Ramos (cell line): ENCODE data around the gene ROBO2.

Source experiments
- in situ Hi-C: fragments of 300-500 bp; cut with MboI; formaldehyde crosslinking; loops from one replicate; pipeline ENCODE4 v1.14.3; 2022; ENCODE audit warnings: low sequenced_read_pairs; ENCODE audit not compliant: unreplicated experiment

ROBO2 gene, protein sequence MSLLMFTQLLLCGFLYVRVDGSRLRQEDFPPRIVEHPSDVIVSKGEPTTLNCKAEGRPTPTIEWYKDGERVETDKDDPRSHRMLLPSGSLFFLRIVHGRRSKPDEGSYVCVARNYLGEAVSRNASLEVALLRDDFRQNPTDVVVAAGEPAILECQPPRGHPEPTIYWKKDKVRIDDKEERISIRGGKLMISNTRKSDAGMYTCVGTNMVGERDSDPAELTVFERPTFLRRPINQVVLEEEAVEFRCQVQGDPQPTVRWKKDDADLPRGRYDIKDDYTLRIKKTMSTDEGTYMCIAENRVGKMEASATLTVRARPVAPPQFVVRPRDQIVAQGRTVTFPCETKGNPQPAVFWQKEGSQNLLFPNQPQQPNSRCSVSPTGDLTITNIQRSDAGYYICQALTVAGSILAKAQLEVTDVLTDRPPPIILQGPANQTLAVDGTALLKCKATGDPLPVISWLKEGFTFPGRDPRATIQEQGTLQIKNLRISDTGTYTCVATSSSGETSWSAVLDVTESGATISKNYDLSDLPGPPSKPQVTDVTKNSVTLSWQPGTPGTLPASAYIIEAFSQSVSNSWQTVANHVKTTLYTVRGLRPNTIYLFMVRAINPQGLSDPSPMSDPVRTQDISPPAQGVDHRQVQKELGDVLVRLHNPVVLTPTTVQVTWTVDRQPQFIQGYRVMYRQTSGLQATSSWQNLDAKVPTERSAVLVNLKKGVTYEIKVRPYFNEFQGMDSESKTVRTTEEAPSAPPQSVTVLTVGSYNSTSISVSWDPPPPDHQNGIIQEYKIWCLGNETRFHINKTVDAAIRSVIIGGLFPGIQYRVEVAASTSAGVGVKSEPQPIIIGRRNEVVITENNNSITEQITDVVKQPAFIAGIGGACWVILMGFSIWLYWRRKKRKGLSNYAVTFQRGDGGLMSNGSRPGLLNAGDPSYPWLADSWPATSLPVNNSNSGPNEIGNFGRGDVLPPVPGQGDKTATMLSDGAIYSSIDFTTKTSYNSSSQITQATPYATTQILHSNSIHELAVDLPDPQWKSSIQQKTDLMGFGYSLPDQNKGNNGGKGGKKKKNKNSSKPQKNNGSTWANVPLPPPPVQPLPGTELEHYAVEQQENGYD (N-terminal part only)

GRCh38 chr3:77039606-77040171 is at the start of gene ROBO2:
Gene ROBO2, plus strand, starts transcription at chr3:77040099. Its CDS starts 687 bp downstream, at chr3:77040786.
- in situ Hi-C loops: no loop called here

- in situ Hi-C loops: no loop called here
Measured at GRCh38 chr3:76990606-76991005, 49.3 kb upstream of the ROBO2 start.

- in situ Hi-C loops: no loop called here
Measured at GRCh38 chr3:76991165-76991564, 48.7 kb upstream of the ROBO2 start.

DNA sequence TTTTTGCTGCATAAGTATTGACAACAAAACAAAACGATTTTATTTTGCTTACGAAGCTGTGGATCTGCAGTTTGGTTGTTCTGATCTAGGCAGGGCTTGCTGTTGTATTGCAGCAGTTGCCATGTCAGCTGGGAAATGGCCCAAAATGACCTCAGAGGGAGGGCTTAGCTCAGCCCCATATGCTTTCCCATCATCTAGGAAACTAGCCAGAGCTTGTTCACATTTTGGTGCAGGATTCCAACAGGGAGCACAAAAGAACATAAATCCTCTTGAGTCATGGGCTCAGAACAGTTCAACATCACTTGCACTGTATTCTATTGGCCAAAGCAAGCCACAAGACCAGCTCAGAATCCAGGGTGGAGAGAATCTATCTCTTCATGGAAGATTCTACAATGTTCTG is 42.2 kb upstream of the ROBO2 start:
- in situ Hi-C loops: no loop called here

DNA sequence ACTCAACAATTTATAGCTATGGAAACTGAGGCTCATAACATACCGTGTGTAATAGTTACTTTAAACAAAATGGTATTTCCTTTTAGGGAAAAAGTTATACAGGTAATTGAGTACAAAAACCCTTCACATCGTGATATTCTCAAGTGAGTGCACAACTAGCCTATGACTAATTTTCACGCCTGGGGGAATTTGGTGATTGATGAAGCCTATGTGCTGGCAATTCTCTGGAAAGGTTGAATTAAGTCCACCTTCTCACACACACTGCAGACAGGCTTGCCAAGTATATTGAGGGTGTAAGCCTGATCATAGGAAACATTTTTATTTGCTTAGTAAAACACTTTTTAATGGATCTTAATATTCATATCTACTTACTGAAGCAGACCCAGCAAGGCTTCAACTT is 41.3 kb upstream of the ROBO2 start:
- in situ Hi-C loops: no loop called here

DNA sequence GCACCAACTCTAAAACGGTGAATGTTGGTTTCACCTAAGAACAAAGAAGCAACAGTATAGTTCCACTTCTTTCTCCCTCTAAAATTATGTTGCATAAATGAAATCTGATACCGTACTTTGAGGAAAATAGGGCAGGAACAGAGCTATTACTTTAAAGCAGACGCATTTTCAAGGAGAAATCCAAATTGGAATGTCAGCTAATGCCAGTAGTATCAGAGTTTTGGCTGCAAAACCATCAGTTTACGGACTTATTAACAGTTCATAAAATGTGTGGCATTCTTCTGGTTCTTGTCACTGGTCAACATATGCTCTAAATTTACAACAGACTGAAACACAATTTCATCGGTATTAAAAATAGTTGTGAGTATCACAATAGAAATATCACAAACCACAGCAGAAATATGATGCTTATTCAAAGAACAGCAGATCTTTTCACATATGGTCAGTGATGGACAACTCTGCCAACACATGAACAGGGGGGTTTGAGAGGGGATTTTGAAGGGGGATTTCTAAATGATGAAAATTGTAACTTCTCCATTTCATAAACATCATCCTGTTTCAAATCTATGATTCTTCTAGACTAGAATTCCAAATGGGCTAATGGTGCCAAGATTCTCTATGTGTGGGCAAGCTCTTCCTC is 38.7 kb upstream of the ROBO2 start:
- in situ Hi-C loops: no loop called here

DNA sequence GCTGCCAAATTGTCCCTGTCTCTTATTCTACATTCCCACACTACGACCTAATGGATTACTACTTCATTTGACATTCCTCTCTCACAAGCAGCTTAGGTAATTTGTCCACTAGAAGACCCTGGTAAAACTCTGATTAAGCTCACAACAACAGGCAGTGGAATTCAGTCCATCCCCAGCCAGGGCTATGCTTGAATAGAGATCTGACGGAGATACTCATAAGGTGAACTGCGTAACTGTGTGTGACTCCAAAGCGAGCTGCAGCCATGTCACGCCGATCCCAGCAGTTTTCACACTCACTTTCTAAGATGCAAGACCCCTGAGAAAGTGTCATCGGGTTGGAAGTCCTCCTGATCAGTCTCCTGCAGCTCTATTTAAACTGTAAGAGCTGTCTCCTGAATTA is 25.7 kb upstream of the ROBO2 start:
- in situ Hi-C loops: no loop called here

- in situ Hi-C loops: no loop called here
Measured at GRCh38 chr3:77025471-77025870, 14.4 kb upstream of the ROBO2 start.

GRCh38 chr3:77026904-77027634 is 12.8 kb upstream of the ROBO2 start:
- in situ Hi-C loops: no loop called here

DNA sequence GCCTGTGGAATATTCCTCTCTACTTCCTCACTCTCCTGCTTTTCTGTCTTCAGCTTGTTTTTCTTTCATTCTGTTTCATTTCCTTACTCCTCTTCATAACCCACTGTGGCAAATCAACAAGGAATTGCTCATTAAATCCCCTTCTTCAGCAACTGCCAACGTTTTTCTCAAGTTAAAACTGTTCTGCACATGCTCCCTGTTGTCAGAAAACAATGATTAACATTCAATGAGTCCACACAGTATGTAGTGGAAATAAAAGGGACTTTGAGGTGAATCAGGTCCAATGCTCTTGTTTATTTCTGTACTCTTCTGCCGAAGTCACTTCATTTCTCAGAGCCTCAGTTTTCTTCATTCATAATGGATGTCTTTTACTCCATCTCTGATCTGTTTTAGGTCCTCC is 11.9 kb upstream of the ROBO2 start:
- in situ Hi-C loops: no loop called here

DNA sequence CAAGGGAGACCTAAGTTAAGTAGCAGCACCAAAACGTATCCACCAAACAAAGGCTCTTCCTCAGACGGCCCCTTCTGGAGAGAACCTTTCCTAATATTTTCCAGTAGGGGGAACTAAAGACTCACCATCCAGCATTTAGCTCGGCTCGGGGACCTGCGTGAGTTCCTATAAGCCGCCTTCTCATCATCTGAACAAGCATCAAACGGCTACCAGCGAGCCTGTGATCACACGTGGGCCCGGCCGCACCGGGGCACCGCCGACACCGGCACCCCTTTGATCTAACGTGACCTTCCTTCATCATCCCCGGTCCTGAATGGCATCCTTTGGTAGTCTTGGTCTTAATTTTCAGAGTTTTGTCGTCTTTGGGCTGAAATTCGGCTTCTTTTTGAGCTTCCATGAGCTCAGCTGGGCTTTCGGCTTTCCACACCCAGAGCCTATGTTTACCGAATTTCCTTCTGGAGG is 1.4 kb upstream of the ROBO2 start:
- in situ Hi-C loops: no loop called here

- in situ Hi-C loops: no loop called here
Measured at GRCh38 chr3:77038930-77039605, 831 bp upstream of the ROBO2 start.

GRCh38 chr3:77040216-77040615 is 317 bp downstream of the ROBO2 start:
- in situ Hi-C loops: no loop called here

- in situ Hi-C loops: no loop called here
Measured at GRCh38 chr3:77040926-77041722, 1.2 kb downstream of the ROBO2 start.

DNA sequence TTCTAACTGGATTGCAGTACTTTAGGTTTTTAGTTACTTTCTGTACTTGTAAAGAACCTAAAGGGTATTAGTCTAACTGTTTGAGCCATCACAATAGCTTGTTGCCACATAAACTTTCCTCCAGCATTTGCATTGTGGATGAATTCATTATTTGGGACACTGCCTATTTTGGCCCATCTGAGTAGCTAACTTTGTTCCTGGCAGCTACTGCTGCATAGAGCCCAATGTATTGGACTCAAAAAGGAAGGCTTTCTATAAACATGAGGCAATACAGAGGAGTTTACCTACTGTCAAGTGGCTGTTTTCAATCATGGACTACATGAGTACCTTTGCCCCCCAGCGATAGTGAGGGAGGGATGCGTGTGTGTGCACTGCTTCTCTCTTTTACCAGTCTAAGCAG is 1.9 kb downstream of the ROBO2 start:
- in situ Hi-C loops: no loop called here

DNA sequence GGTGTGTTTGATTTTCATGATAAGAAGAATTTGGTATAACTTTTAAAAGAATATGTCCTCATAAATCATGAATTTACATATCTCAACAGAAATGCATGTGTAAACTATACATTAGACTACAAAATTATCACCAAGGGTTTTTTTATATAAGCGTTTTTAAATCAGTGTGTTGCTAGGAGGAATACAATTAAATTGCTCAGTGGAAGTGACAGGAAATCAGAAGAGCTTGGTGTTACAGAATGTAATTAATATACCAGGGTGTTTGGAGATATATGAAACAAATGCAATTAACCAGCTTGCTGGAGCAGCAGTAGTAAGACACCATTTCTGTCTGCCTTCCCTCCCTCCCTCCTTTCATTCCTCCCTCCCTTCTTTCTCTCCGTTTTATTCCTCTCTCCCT is 2.4 kb downstream of the ROBO2 start:
- in situ Hi-C loops: no loop called here

GRCh38 chr3:77042882-77043281 is 3.0 kb downstream of the ROBO2 start:
- in situ Hi-C loops: no loop called here

GRCh38 chr3:77045686-77046085 is 5.8 kb downstream of the ROBO2 start:
- in situ Hi-C loops: no loop called here
